ENCODE data around the gene RD3L. TPM values are rescaled to one million over a fixed set of nuclear protein-coding genes. Genes with fewer than 3 reads are reported as not detected.

The RD3L gene
- total RNA-seq, 1 donor from 2014 or later: not detected

DNA sequence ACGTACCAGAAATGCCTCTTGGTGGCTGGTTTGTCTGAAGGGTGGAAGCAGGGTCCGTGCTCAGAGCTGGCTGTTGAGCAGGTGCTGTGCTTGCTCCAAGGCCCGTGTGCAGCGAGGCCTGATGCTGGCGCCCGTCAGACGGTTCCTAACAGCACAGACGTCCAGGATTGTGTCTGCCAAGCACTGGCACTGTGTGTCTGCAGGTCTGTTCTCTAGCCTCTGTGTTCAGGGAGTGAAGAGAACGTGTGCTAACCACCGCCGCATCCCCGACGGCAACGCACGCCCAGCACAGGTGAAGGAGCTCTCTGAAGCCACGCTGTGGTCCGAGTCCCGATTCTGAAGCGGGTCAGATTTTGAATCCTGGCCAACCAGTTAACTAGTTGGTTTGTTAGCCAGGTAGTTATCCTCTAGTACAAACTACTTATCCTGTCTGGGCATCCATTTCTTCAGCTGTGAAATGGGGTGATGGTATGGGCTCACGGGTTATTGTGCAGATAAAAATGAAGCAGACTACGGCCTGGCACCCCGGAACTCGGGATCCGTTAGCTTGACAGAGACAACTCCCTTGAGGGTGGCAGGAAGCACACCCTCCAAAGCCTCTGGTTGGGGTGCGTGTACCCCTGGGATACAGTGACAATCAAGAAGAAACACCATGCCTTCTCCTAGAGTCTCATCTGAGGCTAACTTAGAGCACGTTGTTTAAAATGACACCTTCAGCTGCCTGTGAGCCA is 32.6 kb downstream of the RD3L start:
- no peak overlapping the region for H3K4me3 Mint-ChIP-seq (ENCODE audit: unreplicated experiment)
- H3K27me3 Mint-ChIP-seq (ENCODE audit: low read depth): no peaks in the 10 kb centered on the region
- peaks cover 2% of the 10 kb centered on the region for H3K36me3 Mint-ChIP-seq (ENCODE audit: low read depth)
- peak; percentile 50 for DNase-seq (ENCODE audit: low spot score)
- H3K4me1 Mint-ChIP-seq (ENCODE audit: low read depth): peaks cover 6% of the 10 kb centered on the region
- peak overlapping the region; percentile 46 for H3K27ac Mint-ChIP-seq (ENCODE audit: unreplicated experiment)
- H3K9me3 Mint-ChIP-seq (ENCODE audit: low read depth): no peaks in the 10 kb centered on the region
- TF ChIP-seq, protein P1, sequence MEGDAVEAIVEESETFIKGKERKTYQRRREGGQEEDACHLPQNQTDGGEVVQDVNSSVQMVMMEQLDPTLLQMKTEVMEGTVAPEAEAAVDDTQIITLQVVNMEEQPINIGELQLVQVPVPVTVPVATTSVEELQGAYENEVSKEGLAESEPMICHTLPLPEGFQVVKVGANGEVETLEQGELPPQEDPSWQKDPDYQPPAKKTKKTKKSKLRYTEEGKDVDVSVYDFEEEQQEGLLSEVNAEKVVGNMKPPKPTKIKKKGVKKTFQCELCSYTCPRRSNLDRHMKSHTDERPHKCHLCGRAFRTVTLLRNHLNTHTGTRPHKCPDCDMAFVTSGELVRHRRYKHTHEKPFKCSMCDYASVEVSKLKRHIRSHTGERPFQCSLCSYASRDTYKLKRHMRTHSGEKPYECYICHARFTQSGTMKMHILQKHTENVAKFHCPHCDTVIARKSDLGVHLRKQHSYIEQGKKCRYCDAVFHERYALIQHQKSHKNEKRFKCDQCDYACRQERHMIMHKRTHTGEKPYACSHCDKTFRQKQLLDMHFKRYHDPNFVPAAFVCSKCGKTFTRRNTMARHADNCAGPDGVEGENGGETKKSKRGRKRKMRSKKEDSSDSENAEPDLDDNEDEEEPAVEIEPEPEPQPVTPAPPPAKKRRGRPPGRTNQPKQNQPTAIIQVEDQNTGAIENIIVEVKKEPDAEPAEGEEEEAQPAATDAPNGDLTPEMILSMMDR (IDR thresholded peaks at IDR 0.05): no peak

- Mint-ChIP-seq H3K36me3 (ENCODE audit: low read depth) (no peaks in the 10 kb centered on the region), H3K4me3 (ENCODE audit: unreplicated experiment) (no peak overlapping the region), H3K9me3 (ENCODE audit: low read depth) (no peaks in the 10 kb centered on the region), H3K27me3 (ENCODE audit: low read depth) (no peaks in the 10 kb centered on the region), H3K27ac (ENCODE audit: unreplicated experiment) (no peak overlapping the region), H3K4me1 (ENCODE audit: low read depth) (peaks cover 6% of the 10 kb centered on the region)
- DNase-seq (ENCODE audit: low spot score): no peak
- TF ChIP-seq, protein P1 (IDR thresholded peaks at IDR 0.05): no peak
These were observed 33.7 kb downstream of the RD3L start for GRCh38 chr14:103908580-103908979.

GRCh38 chr14:103905842-103906456 is 36.4 kb downstream of the RD3L start:
- no peak for DNase-seq (ENCODE audit: low spot score)
- Mint-ChIP-seq H3K4me3 (ENCODE audit: unreplicated experiment) (no peak overlapping the region), H3K9me3 (ENCODE audit: low read depth) (no peaks in the 10 kb centered on the region), H3K4me1 (ENCODE audit: low read depth) (peaks cover 6% of the 10 kb centered on the region), H3K36me3 (ENCODE audit: low read depth) (no peaks in the 10 kb centered on the region), H3K27me3 (ENCODE audit: low read depth) (no peaks in the 10 kb centered on the region), H3K27ac (ENCODE audit: unreplicated experiment) (no peak overlapping the region)
- TF ChIP-seq, protein P1 (IDR thresholded peaks at IDR 0.05): peak; percentile 40

- peaks cover 2% of the 10 kb centered on the region for H3K27me3 Mint-ChIP-seq (ENCODE audit: low read depth)
- H3K9me3 Mint-ChIP-seq (ENCODE audit: low read depth): no peaks in the 10 kb centered on the region
- H3K27ac Mint-ChIP-seq (ENCODE audit: unreplicated experiment): no peak overlapping the region
- no peaks in the 10 kb centered on the region for H3K36me3 Mint-ChIP-seq (ENCODE audit: low read depth)
- H3K4me1 Mint-ChIP-seq (ENCODE audit: low read depth): no peaks in the 10 kb centered on the region
- TF ChIP-seq, protein P1 (IDR thresholded peaks at IDR 0.05): no peak
- no peak overlapping the region for H3K4me3 Mint-ChIP-seq (ENCODE audit: unreplicated experiment)
- DNase-seq (ENCODE audit: low spot score): no peak
These were observed 37.7 kb downstream of the RD3L start for GRCh38 chr14:103904493-103905107.

DNA sequence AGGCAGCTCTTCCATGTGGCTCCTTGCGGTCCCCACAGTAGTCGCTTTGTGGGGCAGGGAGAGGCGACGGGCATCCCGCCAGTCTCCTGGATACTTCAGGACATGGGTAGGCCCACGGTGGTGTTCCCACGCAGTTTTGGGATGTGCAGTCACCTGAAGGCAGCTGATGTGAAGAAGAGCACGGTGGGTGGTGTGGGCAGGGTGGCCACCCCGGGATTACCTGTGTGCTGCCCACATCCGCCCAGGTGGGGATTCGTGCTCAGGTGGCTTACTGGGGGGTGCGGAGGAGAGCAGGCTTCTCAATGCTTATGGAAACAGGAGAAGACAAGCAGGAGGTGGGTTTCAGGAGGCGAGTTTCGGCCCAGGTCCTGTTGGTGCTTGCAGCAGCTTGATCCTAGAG is 42.5 kb downstream of the RD3L start:
- peaks cover 2% of the 10 kb centered on the region for H3K36me3 Mint-ChIP-seq (ENCODE audit: low read depth)
- H3K9me3 Mint-ChIP-seq (ENCODE audit: low read depth): no peaks in the 10 kb centered on the region
- no peak overlapping the region for H3K4me3 Mint-ChIP-seq (ENCODE audit: unreplicated experiment)
- peaks cover 2% of the 10 kb centered on the region for H3K27me3 Mint-ChIP-seq (ENCODE audit: low read depth)
- no peak overlapping the region for H3K27ac Mint-ChIP-seq (ENCODE audit: unreplicated experiment)
- TF ChIP-seq, protein P1 (IDR thresholded peaks at IDR 0.05): no peak
- no peak for DNase-seq (ENCODE audit: low spot score)
- no peaks in the 10 kb centered on the region for H3K4me1 Mint-ChIP-seq (ENCODE audit: low read depth)
